Right lung (tissue), 5 donors: ENCODE results near the gene SLC6A6. TPM values are rescaled to one million over a fixed set of nuclear protein-coding genes. Genes with fewer than 3 reads are reported as not detected.

Source experiments
- DNase-seq, 2 donors: peaks; one replicate each; pipeline ENCODE4 v3.0.0-alpha.2; 2013
- polyA plus RNA-seq, 5 donors: library from polyadenylated mRNA; unstranded; fragments of 120-200 nt; gene quantifications; one replicate each; pipeline versions ENCODE4 v1.2.1 to v1.2.3, GENCODE V29; 2013; ENCODE audit warnings: inconsistent platforms in 1 of 5, low replicate concordance in 1 of 5; ENCODE audit not compliant: insufficient read length in 5 of 5, insufficient read depth in 1 of 5

The SLC6A6 gene
- polyA plus RNA-seq, 5 donors = 16.7 to 24.8 (median 17.8) TPM

- peak; percentile 93 to 96 for DNase-seq
Observed at GRCh38 chr3:14452740-14453710, 50.6 kb downstream of the SLC6A6 start.

- no peak for DNase-seq
Observed at GRCh38 chr3:14453876-14454638, 51.7 kb downstream of the SLC6A6 start.

GRCh38 chr3:14454639-14455310 lies 52.4 kb downstream of the SLC6A6 start:
- no peak for DNase-seq

DNA sequence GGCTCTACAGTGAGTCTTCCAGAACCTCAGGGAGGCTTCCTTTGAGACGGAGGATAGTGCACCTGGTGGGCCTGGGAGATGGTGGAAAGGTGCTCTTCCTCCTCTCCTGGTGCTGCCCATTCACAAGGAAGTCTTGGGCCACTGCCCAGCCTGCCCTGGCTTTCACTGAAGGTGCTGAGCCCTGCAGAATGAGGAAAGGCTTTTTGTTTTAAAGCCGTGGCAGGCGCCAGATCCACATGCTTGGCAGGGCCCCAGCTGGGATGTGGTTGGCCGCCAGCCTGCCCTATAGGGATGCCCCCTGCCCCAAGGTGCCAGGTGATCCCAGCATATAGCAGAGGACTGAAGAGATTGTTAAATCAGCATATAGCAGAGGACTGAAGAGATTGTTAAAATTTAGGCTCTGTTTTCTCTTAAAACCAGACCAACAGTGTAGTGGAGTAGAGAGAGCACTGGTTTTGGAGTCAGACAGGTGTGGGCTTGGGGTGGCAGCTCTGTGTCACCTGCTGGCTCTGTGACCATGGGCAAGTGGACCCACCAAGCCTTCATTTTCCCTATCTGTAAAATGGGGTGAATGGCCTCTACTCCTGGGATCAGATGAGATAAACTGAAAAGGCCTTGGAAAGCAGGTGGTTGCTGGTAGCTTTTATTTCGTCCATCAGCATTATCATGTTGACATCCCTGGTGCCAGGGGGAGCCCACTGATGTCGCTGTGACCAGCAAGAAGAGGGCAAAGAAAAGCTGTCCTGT lies 53.3 kb downstream of the SLC6A6 start:
- no peak for DNase-seq

DNA sequence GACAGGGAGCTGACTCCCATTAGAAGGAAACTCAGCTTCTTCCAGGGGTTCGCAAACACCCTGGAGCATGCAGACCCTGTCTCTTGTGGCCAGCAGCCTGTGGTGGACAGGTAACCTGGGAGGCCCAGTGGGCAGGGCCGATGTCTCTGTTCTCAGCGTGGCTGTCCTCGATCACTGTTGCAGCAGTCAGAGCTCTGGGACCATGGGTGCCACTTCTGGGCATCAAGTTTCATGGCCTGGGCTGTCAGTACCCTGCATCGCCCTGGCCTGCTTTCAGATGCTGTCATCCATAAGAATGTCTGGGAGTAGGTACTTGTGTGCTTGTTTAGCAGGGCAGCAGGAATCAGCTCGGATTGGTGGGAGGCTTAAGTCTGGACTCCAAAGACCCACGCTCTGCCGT lies 54.4 kb downstream of the SLC6A6 start:
- no peak for DNase-seq

GRCh38 chr3:14457481-14457880 lies 55.1 kb downstream of the SLC6A6 start:
- DNase-seq = no peak

DNA sequence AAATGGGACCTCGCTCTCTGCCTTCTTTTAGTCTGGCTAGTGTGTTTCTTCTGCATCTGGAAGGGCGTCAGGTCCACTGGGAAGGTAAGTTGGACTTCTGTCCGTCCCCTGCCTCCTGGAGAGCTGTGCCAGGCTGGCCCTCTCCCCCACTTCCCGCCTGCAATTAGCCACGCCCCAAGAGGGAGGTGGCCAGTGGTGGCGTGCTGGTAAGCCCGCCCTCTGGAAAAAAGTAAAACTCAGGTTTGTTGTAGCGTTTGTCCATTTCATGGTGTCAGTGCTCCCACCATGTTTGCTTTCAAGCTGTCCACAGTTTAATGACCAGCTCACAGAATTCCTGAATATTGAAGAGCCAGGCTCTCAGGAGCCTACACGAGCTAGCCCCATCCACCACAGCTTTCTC lies 55.6 kb downstream of the SLC6A6 start:
- DNase-seq = no peak

GRCh38 chr3:14458434-14459275 lies 56.2 kb downstream of the SLC6A6 start:
- no peak for DNase-seq

DNA sequence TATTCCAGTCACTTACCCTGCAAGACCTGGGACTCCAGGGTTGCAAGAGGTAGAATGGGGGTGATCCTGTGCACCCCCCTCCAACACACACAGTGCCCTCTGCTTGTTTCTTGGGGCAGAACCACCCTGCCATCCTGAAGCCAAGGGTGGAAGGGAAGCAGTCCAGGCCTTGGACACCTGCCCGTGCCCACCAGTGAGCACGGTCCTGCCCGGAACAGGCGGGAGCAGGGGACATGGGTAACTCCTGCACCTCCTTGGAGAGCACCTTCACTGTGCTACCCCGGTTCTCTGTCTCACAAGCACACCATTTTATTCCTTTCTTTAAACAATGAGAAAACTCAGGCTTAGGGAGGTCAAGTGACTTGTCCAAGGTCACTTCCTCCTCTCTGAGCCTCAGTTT lies 57.0 kb downstream of the SLC6A6 start:
- no peak for DNase-seq

DNA sequence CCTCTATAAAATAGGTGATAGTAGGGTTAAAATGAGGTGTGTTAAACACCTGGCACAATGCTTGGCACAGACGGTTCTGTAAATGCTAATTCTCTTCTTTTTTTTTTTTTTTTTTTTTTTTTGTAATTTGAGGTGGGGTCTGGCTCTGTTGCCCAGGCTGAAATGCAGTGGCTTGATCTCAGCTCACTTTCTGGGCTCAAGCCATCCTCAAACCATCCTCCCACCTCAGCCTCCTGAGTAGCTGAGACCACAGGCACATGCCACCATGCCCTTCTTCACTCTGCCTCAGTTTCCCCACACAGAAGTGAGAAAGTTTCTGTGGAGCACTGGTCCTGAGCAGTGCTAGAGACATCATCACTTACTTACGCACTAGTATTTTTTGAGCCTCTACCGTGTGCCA lies 57.4 kb downstream of the SLC6A6 start:
- DNase-seq = no peak

DNA sequence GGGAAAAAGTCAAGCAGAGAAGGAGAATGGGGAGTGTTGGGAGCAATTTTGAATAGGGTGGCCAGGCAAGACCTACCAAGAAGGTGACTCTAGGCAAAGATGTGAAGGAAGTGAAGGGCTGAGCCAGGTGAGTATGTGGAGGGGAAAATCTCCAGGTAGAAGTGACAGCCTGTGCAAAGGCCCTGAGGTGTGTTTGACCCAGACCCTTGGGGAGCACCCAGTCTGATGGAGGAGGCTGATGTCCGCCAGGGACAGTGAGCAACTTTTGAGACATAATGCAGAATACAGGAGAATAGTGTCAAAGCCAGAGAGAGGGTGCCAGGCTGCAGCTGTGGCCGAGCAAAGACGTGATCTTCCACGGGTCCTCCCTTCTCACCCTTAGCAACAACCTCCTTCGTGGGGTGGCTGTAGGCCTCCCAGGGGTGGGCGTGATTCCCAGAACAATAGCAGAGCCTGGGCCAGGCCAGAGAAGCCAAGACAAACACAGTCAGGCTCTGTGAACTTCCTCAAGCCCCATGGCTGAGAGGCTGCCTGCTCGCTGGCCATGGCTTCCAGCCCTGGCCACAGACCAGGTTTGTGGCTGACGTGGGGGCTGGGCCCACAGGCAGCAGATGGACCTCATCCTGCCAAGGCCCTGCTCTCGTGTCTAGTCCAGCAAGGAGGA lies 58.1 kb downstream of the SLC6A6 start:
- DNase-seq = no peak

GRCh38 chr3:14461006-14461747 lies 58.8 kb downstream of the SLC6A6 start:
- DNase-seq = no peak

DNA sequence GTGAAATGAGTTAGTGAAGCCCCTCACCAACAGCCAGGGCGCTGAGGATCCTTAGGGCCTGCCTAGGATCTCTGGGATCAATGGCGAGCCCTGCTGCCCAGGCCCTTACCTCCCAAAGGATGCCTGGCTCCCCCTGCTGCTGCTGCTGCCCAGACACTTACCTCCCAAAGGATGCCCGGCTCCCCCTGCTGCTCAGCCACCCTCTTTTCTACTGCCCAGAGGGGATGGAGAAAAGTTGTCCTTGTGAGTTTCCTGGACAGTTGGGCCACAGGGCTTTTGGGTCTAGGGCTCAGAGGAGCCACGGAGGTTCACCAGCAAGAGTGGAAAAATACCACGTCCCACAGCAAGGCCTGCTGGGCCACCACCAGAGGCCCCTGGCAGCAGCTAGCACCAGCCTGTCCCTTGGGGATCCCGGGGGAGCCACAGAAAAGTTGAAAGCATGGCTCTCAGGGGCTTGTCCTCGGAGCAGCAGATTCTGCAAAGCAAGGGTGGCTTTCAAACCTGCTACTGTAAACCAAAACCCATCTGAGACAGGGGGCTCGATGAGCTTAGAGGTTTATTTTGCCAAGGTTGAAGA lies 59.4 kb downstream of the SLC6A6 start:
- DNase-seq = no peak

GRCh38 chr3:14462738-14463137 lies 60.3 kb downstream of the SLC6A6 start:
- DNase-seq = no peak

- DNase-seq = no peak
Observed at GRCh38 chr3:14463330-14464140, 61.1 kb downstream of the SLC6A6 start.

- no peak for DNase-seq
Observed at GRCh38 chr3:14464141-14464465, 61.7 kb downstream of the SLC6A6 start.

- DNase-seq = no peak
Observed at GRCh38 chr3:14464521-14464920, 62.1 kb downstream of the SLC6A6 start.

- no peak for DNase-seq
Observed at GRCh38 chr3:14465425-14465824, 63.0 kb downstream of the SLC6A6 start.
